ENCODE results near the gene PCDH9.

Gene PCDH9

GRCh38 chr13:66459143-66459542, 771.0 kb downstream of the PCDH9 start:
- DNase-seq (ENCODE audit: low read depth), result no peak

GRCh38 chr13:66446413-66446812, 783.7 kb downstream of the PCDH9 start:
- no peak for DNase-seq (ENCODE audit: low read depth)

- DNase-seq (ENCODE audit: low read depth), result no peak
These were observed 786.2 kb downstream of the PCDH9 start for GRCh38 chr13:66443926-66444325.

- no peak for DNase-seq (ENCODE audit: low read depth)
These were observed 789.2 kb downstream of the PCDH9 start for GRCh38 chr13:66440938-66441337.

DNA sequence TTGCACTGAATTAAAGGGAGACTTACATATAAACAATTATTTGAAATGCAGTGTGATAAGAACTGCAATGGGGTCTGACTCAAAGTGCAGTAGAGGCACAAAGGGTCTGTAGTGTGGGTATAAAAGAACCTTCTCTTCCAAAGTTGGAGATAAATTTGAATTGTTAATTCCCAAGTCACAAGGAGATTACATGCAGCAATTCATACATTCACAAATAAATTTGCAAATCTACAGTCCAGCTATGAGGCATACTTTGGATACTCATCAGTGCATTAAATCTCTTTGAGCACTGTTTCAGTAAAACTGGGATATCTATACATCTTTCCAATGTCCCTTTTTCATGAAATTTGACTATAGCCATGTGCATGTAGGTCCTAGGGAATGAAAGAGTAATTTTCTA, 799.4 kb downstream of the PCDH9 start:
- no peak for DNase-seq (ENCODE audit: low read depth)

DNA sequence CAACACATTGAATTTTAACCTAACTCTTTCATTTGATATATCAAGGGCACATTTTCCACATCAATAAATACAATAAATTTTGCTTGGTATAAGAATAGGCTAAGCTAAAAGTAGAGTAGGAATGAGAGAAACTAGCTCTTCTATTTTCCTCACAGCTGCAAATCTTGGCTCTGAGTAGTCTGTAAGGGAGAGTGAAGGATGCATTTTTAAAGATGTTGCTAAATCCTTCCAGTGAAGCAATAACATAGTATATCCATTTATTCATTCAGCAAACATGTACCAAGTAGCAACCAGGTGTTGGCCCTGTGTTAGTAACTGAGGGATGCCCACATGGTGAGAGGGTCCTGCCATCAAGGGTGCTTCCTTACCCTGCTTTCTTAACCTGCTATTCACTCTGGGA, 799.9 kb downstream of the PCDH9 start:
- no peak for DNase-seq (ENCODE audit: low read depth)

DNA sequence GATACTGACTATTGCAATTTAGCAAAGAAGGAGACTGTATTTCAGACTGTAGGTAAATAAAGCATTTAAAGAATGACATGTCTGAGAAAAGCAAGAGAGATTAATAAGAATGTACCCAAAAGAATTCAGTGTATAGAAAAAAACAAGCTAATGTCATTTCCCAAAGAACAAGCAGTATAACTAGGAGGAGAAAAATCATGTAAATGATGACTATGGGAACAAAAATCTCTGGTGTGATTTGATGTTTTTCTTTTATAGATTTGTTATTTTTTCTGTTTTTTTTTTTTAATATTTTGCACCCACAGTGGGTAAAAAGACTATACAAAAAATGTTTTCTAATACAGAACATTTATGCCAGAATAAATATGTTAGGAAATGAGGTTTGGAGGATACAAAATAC, 801.0 kb downstream of the PCDH9 start:
- no peak for DNase-seq (ENCODE audit: low read depth)

DNA sequence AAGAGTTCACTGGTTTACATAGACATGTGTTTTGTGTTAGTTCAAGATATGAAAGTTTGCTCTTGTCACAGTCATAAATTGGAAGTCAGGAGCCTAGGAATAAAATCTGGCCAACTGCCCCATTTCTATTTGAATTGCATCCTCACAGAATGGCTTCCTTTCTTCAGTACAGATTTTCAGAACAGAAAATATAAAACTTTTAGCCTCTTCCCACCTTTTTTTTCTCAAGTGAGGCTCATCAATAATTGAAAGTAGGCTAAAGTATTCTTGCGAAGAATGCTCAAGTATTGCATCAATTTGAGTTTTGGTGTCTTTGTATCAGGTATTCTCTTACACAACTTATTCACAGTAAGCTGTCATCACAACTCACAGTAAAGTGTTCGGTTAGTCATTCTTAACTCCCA, 802.7 kb downstream of the PCDH9 start:
- DNase-seq (ENCODE audit: low read depth), result no peak

DNA sequence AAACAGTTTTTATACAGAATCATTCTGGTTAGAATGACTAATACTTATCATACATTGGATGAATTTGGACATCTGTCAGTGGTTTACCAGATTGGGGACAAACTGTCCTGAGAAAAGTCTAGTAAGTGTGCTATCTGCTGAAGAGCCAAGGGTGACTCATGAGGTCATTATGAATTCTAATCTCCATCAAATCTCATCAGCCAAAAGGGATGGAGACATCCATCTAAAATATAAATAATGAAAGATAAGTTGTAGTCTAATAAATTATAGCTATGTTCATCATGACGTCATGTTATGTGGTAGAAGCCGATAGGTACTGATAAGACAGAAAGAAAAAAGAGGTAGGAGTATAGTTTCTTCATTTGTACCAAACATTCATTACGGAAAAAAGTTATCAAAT, 804.4 kb downstream of the PCDH9 start:
- DNase-seq (ENCODE audit: low read depth), result no peak

- DNase-seq (ENCODE audit: low read depth), result no peak
These were observed 805.7 kb downstream of the PCDH9 start for GRCh38 chr13:66424422-66424821.

DNA sequence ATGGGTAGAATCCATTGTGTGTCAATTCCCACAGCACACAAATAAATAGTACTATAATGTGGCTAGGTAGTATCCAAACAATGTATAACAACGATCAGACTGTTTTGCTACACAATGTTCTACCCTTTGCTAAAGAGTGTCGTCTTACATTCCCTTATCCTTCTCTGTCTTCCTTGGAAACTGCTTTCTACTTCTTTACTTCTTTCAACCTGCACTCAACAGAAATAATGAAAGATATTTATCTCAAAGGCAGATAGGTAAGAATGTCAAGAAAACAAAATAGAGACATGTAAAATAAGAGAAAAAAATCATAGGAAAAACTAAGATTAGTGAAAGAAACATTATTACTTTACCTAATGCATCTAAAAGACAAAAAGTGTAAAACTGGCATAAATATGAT, 814.7 kb downstream of the PCDH9 start:
- no peak for DNase-seq (ENCODE audit: low read depth)

DNA sequence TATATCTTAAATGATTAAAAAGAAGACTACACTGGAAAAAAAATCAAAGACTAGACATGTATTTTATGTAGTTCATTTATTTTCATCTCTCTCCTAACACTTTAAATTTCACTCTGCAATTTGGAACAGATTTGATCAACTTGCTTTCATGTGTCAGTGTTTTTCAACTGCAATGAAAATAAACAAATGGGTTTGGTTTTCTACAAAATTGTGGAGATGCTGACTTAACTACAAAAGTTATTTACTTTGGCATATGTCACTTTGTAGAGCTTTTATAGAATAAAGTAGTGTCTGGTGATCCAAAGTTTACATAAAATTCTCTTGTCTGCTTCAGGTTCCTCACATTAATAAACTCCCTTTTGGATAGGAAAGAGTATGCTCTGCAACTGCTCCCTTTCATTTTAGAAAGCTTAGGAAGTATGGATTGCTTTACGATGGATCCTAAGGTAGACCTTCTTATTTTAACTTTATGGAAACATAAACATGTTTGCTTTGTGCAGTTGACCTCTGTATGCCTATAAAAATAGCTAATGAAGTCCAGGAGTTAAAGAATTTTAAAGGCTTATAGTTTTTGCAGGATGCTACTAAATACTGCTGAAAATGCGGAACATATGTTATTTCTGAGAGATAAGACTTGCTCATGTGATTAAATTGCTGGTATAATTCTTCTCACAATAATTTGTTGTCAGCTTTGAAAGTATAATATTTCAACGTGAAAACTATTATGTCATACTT, 815.9 kb downstream of the PCDH9 start:
- DNase-seq (ENCODE audit: low read depth), result no peak

- no peak for DNase-seq (ENCODE audit: low read depth)
These were observed 819.8 kb downstream of the PCDH9 start for GRCh38 chr13:66410314-66410713.

DNA sequence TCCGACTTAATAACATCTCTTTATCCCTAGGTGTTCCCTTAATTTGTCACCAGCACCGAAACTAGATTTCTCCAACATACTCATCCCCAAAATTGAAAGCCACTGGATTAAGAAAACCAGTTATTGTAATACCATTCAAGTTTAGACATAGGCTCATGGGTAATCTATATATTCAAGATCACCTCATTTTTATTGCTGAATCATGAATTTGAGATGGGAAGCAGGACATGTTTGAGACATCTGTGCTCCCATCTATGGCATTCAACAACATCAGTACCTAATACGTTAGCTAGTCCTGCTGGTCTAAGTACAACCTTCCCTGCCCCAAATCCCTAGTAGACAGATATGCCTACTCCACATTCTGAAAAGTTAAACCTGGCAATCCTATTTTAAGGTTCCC, 820.6 kb downstream of the PCDH9 start:
- DNase-seq (ENCODE audit: low read depth), result no peak

- DNase-seq (ENCODE audit: low read depth), result no peak
These were observed 823.0 kb downstream of the PCDH9 start for GRCh38 chr13:66407128-66407527.

GRCh38 chr13:66405908-66406802, 824.0 kb downstream of the PCDH9 start:
- DNase-seq (ENCODE audit: low read depth), result no peak

GRCh38 chr13:66402546-66402945, 827.6 kb downstream of the PCDH9 start:
- no peak for DNase-seq (ENCODE audit: low read depth)

DNA sequence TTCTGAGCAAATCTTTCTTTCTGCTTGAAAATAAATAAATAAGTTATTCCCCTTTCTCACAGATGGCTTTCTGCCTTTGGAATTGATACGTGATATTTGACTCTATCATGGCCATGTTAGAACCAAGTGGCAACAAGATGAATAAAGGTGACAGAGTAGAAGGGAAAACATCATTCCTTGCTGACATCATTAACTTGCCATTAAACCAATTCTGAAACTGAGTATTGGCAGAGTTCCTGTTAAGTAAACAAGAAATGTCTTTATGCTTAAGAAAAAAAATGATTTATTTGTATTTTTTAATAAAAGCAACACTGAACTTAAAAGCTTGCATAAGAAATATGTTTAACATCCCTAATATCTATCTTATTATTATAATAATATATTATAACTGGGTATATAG, 828.1 kb downstream of the PCDH9 start:
- DNase-seq (ENCODE audit: low read depth), result no peak

GRCh38 chr13:66400292-66400691, 829.8 kb downstream of the PCDH9 start:
- DNase-seq (ENCODE audit: low read depth), result no peak

DNA sequence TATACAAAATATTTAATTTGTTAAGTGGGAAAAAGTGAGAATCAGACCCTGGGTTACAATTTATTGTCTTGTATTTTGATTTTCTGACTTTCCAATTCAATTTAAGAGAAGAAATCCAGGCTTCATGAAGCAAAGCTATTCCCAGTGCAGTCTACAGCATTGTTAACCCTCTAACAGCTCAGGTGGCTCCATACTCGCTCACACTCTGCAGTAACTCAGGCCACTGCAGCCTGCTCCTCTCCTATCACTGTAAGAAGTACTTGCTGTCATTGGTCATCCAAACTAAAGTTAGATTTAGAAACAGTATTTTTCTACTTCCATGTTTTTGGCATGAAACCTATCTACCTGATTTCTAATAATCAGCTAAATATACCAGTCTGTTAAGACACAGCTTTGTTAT, 830.3 kb downstream of the PCDH9 start:
- DNase-seq (ENCODE audit: low read depth), result no peak

GRCh38 chr13:66397133-66397532, 833.0 kb downstream of the PCDH9 start:
- DNase-seq (ENCODE audit: low read depth), result no peak

GRCh38 chr13:66391322-66391721, 838.8 kb downstream of the PCDH9 start:
- DNase-seq (ENCODE audit: low read depth), result no peak

- no peak for DNase-seq (ENCODE audit: low read depth)
These were observed 851.2 kb downstream of the PCDH9 start for GRCh38 chr13:66378894-66379293.

DNA sequence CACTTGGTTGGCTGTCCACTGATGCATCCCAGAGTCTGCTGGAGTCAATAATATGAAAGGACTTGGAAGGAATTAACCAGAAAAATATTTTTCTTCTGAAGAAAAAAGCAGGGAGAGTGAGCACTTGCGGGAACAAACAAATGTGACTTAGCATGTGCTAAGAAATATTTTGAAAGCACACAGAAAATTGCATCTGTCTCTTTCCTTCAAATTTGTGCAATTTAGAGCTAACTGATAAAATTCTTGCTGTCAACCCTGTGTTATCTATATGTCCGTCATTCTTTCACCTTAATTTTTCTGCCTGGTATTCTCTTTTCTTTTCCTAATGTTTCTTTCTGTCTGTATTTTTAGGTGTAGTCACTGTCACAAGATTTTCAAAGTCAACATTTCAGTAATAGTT, 852.6 kb downstream of the PCDH9 start:
- no peak for DNase-seq (ENCODE audit: low read depth)
